ENCODE results near the gene STK39.

Gene STK39

DNA sequence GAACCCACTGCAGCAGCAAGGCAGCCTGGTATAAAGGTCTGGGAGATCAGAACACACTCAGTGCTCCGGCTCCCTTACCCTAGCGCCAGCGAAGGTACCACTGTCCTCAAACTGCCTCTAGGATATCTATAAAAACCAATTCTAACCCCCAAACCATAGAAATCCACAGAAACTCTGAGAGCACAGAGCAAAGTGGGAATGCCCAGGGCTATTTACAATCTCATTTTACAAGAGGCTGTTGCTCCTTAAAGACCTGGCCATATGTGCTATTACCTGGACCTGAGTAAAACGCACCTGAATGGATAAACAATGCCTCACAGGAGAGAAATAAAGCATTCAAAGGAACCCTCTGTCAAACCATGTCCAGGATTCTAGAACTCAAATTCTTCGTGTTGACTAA, 4.3 kb downstream of the STK39 start:
- DNase-seq (ENCODE audit: low spot score), result no peak

DNA sequence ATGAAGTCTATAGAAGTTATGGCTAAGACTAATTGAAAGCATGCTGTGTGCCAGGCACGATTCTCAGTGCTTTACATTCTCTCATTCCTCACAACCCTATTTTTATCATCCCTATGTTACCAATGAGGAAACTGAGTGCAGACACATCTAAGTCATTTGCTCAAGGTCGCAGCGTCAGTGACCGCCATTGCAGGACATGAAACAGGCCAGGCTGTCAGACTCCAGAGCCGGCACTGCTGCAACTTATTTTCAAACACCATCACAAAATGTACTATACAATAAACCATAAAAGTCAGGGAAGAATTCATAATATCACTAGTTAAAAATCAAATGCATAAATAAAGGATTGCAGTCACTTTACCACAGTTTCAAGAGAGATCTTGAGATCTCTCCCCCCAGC, 5.6 kb downstream of the STK39 start:
- no peak for DNase-seq (ENCODE audit: low spot score)

DNA sequence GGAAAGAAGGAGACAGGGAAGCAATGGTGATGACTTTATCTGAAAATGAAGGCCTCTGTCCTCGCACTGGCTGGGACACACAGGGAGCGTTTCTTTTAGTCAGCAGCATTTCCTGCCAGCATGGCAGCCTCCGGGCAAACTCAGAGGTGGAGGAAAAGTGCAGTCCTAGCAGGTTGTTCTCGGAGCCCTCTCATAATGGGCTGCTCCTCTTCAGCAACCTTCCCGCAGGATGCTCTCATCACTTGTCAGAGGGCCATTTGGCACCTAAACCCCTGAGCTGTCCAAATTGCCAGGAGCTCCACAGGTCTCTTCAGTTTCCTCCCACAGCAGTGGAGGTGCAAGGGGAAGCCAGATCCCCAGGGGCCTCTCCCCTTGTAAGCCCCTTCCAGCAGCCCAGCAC, 6.2 kb downstream of the STK39 start:
- no peak for DNase-seq (ENCODE audit: low spot score)

DNA sequence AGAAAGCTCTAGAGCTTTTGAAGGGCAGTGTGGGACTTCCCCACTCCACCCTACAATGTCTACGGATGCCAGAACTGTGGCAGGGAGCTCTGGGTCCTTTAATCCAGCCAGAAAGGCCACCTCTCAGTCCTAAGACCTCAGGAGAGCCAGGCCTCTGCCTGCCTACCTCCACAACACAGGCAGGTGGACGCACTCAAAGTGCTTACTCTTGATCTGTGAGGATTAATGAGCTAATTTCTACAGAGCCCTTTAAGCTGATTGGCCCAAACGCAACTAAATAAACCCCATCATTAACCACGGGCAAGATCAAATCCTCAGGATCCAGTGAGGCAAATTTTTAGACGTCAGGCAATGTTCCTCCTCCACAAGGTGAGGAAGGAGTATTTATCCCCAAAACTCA, 8.1 kb downstream of the STK39 start:
- DNase-seq (ENCODE audit: low spot score), result no peak

DNA sequence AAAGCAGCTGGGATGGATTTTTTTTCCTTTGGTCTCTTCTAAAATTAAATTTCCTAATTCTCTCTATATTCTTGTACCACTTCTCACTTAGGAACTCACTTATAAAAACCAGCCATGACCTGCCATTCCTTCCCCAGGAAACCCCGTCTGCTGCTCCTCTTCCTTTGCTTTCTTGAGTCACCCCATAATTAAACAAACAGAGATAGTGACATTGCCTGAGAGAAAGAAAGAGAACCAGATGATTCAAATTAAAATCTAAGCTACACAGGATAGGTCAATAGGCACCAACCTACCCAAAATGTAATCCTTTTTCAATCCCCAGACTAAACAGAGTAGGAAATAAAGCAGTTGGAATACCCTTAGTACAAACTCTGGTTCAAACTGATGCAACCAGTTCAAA, 9.7 kb downstream of the STK39 start:
- DNase-seq (ENCODE audit: low spot score), result no peak

DNA sequence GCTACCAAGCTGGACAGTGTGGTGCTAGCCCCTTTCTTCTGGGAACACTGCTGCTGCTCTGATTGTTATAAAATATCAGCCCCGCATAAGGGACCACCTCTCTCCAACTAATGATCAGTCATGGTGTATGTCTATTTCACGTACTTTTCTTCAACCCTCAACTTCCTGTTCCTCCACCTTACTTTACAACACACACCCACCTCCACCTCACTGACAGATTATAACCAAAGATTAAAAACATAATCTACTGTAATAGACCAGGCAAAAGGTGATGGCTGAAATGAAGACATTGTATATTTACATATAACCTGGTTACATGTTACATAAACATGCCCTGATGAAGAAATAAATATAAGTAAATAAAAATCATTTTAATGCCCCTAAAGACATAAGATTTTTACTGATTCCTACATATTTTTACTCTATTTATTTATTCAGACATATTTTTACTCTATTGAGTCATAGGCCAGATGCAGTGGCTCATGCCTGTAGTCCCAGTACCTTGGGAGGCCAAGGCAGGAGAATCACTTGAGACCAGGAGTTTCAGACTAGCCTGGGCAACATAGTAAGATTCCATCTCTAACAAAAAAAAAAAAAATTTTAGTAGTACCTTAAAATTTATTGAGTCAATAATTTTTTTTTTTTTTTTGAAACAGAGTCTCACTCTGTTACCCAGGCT, 12.8 kb downstream of the STK39 start:
- no peak for DNase-seq (ENCODE audit: low spot score)

DNA sequence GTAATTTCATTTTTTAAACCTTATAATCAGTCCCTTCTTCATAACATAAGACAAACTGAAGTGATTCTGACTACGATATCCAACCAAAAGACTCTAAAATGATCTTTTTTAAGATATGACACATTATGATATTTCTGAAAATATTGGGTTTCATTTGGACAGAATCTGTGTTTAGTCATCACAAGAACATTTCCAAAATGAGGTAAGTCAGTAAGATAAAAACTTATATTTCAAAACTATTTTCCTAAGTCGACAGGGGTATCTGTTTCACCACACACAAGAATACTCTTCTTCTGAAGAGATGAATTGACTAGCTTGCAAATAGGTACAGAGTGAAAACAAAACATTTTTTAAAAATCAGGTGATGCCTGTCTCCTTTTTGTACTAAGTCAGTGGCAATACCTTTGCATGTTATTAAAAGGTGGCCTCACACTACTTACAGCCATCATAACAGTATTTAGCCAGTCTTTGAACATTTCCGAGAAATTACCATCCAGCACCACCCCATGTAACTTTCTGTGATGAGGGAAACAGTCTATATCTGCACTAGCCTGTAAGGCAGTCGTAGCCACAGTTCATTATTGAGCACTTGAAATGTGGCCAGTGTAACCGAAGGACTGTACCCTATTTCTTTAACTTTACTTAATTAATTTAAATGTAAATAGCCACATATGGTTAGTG, 13.5 kb downstream of the STK39 start:
- no peak for DNase-seq (ENCODE audit: low spot score)

DNA sequence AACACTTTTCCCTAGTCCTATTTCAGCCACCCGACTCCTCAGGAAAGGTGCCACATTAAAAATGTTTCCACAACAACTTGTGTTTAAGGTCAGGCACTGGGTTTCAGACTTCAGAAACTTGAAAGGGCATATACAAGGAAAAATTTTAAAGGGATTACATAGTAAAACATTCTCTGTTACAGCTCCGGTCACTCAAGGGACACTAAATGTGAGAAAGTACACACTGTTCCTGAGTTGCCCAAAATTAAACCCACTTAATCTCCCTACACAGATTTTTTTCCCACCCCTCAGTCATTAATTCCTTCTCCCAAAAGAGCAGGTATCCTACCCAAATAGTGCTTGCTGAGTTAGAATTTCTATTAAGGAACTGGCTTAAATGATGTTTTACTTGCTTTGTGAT, 14.2 kb downstream of the STK39 start:
- no peak for DNase-seq (ENCODE audit: low spot score)

DNA sequence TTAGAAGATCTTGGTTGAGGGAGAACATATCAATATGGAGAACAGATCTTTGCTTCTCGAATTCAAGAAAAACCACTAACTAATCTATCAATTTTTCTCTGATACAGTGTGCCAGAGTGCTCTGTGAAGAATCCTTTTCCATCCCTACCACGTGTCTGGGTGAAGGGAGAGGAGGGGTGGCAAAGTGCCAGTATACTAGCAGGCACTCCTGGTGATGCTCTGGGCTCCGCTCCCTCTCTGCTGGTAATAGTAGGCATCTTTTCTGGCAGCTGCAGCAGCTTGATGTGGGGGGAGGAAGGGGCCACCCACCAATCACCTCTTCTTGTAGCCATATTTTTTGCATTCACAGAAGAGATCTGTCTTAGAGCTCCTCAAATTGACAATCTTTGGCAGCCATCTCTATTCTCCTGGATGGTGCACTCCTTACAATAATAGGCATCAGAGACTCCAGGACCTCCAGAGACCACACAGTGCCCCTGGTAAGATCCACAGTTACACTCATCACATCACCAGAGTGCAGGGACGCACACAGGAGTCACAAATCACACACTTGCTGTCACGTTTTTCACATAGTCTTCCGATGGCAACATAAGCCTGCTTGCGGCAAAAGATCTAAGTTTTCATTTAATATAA, 15.7 kb downstream of the STK39 start:
- no peak for DNase-seq (ENCODE audit: low spot score)

DNA sequence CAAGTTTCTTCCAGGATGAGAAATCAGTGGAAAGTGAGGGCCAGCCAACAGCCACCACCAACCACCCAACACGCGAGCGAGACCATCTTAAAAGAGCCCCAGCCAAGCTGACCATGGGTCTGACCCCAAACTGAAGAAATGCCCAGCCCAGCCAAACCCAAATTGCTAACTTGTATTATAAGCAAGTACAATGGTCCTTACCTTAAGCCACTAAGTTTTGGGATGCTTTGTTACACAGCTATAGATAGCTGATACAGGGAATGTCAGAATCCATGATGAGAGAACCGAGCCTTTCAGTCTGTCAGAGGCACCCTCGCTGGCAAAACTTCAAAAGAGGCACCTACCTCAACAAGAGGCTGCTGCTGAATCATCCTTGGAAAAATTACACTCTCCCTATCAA, 17.0 kb downstream of the STK39 start:
- no peak for DNase-seq (ENCODE audit: low spot score)

DNA sequence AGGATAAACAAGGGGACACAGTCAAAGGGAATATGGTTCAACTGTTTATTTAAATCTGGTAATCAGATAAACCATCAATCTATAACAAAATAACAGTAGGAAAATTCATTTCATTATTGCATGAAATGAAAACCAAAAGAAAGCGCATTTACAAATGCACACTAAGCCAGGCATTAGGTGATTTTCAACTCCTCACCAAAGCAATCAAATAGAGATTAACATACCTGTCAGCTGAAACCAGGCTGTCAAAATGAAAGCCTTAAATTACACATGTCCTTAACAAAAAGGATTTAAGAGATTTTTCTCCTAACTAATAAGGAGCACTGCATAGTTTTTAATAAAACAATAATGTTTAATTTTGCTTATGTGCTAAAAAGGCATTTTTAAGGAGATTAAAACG, 23.0 kb downstream of the STK39 start:
- no peak for DNase-seq (ENCODE audit: low spot score)

DNA sequence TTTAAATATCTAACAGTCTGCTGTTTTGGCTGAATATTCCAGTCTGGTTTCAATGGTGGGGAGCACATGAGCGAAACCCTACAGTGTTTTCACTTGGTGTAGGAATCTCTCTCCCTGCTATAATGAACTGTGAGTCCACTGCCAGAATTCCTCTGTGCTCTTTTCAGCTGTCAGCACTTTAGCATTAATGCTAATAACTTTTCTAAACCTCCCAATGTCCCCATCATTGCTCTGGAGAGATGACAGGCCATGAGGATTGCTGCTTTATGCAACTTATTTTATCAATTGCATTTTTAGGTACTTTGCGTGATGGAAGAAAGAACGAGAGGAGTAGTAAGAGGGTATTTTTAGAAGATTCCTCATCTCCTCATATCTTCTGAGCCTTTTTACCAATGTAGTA, 25.3 kb downstream of the STK39 start:
- DNase-seq (ENCODE audit: low spot score), result no peak

DNA sequence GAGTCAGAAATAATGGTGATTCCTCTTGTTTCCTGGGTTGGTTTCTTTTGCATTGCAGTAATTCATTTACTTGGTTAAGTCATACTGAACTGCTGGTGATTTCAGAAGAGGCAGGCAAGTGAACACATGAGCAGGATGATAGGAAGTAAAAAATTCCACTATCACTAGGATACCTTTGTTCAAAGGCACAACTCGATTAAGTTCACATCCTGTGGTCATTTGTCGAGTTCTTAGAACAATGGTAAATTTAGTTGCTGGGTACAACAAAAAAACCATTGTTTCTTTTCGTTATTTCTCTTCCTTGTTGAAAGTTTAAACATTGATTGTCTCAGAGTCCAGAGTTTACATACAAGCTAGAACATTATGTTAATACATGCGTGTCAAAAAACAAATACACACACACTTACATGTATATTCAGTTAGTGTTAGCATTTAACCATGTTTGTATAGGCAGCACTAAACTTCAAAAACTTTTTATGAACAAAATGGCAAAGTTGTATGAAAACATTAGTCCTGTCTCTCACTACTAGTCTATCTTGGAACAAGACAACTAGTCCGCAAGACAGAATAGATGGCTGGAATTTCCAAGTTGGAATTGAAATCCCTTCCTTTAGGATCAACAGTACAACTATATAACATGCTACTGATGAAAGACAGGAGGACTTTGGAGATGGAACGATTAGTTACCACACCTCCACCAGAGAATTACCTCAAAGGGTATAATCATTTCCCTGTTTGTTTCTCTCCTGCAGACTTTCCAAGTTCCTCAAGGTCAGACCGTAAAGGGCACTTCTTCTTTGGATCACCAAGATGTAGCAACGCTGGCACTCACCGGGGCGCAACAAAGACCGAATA, 26.2 kb downstream of the STK39 start:
- DNase-seq (ENCODE audit: low spot score), result peak; percentile 68

DNA sequence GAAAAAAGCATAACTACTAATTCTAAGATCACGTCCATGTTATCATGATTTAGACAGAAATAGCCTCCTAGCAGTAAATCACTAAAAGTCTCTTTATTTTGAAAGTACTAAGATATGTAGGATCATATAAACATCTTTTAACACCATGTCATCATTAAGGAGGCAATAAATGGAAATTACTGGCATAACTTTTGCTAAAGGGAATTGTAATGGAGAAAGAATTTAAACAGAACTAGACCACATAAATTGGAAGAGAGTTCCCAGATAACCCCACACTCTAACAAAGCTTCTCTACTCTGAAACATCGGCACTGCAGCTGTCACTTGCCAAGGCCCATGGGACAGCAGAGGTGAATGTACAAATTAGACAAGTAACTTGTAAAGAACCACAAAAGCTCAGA, 29.5 kb downstream of the STK39 start:
- no peak for DNase-seq (ENCODE audit: low spot score)

DNA sequence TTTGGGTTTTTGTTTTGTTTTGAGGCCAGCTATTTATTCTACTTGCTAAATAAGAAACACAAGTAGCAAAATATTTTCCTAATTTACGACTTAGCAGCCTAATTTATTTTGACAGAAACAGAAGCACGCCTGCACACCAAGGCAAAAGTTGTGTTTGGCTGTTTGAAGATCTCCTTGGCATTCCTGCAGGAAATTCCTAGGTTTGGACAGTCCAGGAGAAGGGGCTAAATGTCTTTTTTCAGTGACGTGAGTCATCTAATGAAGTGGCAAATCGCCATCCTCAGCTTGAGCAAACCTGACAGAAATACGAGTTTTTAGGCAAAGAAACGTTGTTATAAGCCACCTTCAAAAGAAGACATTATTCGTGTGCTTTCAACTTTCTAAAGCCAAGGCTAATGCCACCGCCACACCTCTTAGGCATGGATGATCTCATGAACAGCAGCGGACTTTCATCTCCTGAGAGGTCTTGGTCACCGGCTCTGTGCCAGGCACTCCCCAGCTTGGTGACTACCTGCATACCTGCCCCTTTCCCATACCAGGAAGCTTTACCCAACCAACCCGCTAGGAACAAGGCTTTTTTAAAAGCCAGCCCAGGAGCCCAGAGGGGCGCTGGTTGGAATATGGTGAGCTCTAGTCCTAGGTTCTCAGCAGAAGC, 30.9 kb downstream of the STK39 start:
- DNase-seq (ENCODE audit: low spot score), result no peak

DNA sequence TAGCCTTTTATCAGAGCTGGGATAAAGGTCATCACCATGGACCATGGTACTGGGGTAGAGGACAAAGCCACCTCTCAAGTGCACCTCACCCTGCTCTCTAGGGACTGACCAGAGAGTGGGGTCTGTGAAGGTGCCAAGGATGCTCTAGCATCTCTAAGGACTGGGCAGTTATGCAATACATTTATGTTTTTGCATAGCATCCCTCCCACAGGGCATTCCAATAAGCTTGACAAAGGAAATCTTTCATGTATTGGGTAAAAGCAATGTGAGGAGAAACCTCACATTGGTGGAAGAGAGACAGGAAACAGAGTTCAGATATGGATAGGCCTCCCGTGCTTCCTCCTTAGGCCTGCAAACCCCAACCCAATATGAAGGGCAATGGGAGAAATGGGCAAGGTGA, 31.6 kb downstream of the STK39 start:
- DNase-seq (ENCODE audit: low spot score), result no peak

DNA sequence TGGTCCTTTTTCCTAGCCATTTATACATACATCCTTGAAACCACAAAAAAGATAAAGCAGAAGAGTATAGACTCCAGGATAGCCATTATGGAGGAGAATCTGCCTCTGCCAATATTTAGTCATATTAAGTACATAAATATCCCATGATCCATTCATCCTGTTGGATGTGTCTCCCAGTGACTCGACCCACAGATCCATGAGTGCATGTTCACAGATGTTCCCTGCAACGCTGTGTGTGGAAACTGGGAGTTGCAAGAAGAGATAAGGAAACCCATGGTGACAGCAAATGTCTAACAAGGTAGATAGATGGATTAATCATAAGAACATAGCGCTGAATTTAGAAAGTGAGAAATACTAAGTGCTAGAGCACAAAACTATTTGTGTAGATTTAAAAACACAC, 34.5 kb downstream of the STK39 start:
- no peak for DNase-seq (ENCODE audit: low spot score)

DNA sequence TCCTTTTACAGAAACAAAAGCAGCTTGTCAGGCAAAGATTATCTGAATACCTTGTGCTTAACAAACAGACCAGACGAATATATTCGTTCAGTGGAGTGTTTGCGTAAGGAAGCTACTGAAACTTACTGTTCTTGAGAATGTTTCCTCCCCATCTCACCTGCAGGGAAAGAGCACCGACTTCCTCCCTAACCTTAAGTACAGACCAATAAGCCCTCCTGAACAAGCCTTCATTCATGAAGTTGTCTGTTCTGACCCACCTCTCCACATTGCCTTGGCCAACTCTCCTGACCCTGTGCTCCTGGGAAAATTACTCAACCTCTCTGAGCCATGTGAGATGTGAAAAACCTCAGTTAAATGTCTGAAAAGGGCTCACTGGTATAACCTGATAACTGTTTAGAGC, 35.2 kb downstream of the STK39 start:
- DNase-seq (ENCODE audit: low spot score), result no peak

DNA sequence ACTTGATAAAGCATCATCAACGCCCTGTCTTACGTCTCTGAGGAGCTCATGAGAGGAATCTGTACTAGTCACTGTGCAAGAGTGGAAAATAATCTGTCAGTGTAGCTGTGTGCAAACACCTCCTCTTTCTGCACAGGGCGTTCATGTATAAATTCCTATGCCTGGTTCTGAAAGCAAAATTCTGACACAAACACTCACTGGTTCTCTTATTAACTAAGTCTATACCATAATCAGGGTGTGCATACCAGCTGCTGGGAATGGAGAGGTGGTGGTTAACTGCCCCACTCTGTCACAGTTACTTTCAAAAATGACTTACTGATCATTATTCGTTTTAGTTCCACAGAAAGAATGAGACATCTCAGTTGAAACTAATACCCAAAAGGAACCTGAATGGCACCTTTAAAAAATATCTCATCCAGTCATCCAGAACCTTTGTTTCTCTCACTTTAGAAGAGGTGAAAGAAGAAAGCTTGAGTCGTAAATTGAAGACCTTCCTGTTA, 35.7 kb downstream of the STK39 start:
- no peak for DNase-seq (ENCODE audit: low spot score)

DNA sequence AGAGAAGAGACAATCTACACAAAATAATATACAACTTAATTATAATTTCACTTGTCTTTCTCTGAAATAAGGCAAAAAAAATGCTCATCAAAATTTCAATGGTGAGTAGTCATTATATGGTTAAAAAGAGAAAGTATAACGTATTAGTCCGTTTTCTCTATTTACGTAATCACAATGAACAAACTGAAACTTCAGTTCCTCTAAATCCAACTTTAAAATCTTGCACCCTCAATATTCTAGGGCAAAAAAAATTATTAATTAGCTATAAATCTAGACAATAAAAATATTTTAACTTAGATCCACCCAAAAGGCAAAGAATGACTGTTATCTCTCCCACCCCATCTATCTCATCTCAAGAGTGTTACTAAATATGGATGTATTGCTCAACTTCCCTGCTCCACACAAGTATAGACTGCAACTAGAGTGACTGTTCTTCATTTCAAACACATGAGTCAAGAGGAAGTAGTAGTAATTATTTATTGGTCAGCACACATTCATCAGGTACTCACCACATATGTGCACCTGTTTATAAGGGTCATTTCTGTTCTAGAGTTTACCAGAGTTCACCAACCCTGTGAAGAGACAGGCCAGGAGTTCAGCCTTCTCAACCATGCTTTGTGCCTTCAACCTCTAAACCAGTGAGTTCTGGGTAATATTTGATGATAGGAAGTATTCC, 36.4 kb downstream of the STK39 start:
- peak; percentile 68 for DNase-seq (ENCODE audit: low spot score)

DNA sequence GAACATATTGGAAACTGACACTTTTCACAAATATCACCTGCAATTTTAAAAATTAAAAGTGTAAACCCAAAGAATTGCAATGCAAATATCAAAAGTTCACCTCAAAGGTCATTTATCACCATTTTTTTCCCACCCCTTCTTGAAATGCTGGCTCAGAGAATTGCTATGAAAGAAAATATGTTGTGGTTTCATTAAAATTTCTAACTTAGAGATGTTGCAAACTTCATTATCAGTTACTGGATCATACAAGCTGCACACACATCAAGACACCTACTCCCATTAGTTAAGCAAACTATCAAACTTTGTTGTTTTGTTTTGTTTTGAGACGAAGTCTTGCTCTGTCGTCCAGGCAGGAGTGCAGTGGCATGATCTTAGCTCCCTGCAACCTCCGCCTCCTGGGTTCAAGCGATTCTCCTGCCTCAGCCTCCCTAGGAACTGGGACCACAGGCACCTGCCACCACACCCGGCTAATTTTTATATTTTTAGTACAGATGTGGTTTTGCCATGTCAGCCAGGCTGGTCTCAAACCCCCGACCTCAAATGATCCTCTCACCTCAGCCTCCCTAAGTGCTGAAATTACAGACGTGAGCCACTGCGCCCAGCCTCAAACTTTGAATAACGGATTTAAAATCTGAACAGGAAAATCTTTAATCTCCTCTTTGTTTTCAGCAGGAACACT, 37.0 kb downstream of the STK39 start:
- DNase-seq (ENCODE audit: low spot score), result no peak

Measured in kidney capillary endothelial cell (primary cell).